Bone marrow (tissue), 2 donors: ENCODE results near the gene RAB25.
A peak's percentile ranks its signal among the peaks of the same experiment; 100 is the strongest.

Source experiments
- DNase-seq, 2 donors: peaks; one replicate each; lab custom pipeline; 2025; lab: John Stamatoyannopoulos, UW

The RAB25 gene

DNA sequence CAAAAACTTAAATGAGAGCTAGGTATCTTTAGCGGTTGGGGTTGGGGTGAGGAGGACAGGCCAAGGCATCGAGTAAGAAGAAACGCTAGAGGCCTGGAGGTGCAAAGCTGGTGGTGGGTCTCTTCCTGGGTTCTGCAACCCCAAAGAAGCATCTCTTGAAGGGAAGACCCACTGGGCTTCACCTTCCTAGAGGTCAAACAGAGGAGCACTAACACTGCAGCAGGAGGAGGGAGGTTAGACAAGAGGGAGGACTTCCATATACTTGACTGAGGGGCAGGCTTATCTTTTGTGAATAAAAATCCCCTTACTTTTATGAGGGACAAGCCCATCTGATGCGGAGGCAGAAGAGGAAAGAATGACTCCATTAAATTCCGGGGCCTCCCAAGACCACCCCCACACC lies 18.8 kb downstream of the RAB25 start:
- DNase-seq = no peak

DNA sequence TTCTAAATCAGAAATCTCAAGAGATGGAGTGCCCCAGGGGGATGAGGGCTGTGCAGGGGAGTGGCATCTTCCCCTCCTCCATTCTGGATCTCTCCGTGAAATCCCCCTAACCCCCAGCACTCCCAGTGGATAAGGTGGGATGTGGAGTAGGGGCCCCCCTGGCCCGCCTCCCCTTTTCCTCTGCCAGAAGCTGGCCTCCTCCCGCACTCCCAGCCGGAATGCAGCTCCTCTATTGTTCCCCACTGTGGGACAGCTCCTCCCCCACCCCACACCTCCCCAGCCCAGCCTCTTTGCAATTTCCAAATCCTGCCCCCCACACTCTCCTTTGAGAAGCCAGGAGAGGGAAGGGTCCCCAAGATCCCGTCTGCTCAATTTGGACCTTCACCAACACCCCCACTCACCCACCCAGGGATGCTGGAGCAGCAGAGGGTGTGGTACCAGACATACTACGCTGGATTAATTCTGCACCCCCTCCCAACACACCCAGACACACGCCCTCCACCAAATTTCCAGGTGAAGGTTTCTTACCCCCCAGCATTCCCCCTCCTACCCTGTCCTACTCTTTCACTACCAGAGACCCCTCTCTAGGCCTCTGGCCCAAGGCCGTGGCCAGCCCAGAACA lies 19.4 kb downstream of the RAB25 start:
- no peak for DNase-seq

DNA sequence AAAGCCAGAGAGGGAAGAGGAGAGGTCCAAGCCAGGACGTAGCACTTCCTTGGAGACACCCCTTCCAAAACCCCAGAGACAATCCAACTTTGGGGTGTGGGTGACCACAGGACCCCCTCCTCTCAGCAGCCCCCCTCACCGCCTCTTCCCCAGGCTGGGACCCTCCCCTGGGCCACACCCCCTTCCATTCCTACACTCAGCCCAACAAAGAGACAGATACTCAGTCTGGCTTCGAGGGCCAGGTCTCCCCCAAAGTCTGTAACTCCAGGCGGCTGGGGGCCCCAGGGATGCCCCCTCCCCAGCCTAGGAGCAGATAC lies 19.9 kb downstream of the RAB25 start:
- no peak for DNase-seq

DNA sequence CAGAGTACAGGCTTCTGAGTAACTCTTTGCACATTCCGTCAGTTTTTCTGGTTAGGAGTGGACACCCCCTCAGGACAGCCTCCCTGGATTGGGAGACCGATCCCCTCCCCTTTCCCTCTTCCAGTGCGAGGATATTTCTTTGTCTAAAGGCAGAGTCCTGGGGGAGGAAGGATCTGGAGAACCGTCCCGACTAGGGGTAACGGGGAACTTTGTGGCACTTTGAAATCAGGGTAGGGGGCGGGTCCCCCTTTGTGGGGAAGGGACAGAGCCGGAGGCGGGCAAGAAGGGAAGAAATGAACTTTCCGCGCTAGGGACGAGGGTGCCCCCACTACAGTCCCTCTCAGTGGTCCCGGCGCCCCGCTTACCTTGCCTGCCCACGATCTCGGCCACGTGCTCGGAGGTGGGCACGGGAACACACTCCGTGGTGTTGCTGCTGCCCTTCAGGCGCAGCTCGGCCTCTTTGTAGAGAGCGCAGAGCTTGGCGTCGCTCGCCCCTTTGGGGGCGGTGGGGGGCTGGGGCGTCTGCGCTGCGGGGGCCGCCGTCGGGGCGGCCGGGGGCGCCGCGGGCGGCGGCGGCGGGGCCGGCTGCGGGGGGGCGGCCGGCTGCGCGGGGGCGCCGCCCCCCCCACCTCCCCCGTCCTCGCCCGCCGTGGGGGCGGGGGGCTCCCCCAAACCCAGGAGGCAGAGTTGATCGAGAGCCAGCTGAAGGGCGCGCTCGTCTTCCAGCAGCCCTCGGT lies 20.4 kb downstream of the RAB25 start:
- no peak for DNase-seq

DNA sequence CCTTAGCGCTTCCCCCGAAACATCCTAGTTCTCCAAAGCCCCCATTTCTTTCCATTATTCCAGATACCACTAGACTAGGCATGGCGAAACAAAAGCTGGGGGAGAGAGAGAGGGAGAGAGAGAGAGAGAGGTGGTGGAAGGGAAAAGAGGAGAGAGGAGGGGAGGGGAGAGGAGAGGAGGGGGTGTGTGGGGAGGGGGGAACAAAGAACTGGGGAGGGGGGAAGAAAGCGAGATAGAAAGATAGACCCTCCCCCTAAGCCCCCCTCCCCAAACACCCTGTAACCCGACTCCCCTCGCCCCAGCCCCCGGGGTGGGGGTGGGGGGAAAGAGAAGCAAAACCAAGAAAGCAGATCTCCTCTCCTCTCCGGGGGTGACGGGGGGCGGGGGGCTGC lies 21.0 kb downstream of the RAB25 start:
- no peak for DNase-seq

DNA sequence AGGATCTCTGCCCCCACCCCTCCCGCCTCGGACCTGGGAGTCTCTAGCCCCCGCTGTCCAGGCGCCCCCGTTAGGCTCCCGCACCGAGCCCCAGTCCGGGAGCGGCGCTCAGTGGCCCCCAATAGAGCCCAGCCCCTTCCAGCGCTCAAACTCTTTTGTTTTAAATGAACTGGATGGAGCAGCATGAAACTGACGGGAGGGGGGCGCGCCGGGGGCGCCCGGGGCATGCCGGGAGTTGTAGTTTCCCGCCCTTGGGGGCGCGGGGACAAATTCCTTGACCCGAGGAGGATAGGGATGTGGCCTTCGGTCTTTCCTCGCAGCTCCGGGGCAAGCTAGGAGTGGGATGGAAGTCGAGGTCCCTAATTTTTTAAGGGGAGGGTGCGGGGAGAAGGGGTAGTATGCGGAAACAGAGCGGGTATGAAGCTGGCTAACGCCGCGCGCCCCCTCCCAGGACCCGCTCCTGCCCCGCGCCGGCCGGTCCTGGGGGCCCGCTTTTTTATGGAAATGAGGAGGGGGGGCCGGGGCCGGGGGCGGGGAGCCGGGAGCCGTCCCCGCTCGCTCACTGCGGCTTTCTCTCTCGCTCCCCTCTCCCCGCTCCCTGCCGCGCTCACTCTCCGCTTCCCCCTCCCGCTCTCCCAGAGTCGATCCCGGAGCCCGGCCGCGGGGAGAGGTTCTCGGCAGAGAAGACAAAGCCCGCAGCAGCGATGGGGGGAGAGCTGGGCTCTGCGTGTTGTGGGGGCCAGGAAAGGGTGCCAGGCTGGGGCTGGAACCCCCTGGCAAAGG lies 21.5 kb downstream of the RAB25 start, which contains the start of gene MEX3A:
Gene MEX3A, minus strand, starts transcription at position 157 of the 783 bp plus-strand sequence. CDS start 467 bp downstream, outside the sequence.
- DNase-seq = peak in 1 of 2 donors; percentile 37

DNA sequence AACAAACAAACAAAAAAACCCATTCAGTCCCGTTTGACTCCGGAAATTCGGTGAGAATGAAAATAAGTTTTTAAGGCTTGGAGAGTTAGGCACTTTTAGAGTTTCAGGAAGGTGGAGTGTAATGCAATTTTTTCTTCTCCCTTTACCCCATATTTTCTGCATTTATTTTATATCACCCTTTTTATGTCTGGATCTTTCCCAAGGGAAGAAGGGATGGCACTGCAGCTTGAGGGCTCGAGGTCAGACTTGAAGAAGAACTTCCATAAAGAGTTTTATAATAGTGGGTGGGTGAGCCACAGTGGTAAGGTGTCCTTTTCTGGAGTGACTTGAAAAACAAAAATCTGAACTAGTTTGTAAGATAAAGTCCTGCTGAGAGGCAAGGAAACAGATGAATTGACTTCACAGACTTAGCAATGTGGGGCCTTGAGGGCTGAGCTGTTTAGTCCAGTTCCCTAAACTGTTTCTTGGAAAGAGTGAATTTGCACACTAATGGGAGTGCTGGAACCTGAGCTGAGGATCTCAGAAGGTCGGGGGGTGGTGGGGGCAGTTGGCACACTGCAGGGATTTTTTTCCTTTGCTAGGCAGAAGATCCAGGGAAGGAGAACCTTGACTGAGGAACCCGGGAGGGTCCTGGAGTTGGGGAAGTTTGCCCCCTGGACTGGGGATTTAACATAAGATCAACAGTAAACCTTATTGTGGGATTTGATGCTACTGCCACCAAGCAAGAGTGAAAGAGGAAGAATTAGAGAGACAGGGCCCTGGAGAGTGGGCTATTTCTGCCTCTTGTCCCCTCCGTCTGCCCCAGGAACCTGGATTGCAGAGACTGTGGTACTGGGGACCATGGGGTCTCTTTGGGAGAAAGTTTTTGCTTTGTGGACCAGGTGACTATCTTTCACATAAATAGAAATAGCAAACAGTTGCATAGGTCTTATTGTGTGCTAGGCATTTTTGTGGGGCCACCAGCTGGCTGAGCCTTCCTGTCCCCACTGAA lies 23.1 kb downstream of the RAB25 start:
- no peak for DNase-seq

DNA sequence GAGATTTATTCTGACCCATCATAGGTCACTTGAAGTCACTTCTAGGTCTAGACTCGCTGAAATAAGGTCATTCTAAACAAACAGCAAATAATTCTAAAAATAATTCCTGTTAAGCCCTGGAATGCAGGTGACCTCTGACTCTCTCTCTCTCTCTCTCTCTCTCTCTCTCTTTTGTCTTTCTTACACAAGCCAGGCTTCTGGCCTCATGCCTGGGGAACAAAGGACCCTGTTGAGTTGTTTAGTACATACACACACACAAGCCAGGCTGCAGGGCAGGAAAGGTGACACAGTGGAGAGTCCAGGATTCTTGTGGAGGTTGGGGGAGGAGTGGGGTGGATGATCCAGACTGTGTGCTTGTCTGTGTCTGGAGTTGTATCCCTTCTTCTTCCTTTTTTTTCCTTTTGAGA lies 25.3 kb downstream of the RAB25 start:
- DNase-seq = no peak

DNA sequence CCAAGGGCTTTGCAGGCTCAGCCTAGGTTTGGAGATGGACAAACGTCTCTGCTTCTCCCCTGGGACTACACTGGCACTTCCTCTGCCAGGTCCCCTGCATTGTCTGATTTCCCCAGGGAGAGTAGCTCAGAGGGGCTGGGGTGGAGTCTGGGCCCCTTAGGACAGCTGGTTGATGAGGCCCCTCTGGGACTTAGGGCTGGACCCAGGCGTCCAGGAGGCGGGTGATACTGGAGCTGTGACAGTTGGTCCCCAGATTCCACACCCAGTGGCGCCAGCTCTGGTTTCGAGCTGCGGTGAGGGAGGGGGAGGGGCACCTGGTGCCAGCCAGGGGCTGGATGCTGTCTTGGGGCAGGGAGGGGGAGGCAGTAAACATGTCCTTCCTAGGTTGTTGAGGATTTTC lies 28.7 kb downstream of the RAB25 start:
- DNase-seq = no peak

DNA sequence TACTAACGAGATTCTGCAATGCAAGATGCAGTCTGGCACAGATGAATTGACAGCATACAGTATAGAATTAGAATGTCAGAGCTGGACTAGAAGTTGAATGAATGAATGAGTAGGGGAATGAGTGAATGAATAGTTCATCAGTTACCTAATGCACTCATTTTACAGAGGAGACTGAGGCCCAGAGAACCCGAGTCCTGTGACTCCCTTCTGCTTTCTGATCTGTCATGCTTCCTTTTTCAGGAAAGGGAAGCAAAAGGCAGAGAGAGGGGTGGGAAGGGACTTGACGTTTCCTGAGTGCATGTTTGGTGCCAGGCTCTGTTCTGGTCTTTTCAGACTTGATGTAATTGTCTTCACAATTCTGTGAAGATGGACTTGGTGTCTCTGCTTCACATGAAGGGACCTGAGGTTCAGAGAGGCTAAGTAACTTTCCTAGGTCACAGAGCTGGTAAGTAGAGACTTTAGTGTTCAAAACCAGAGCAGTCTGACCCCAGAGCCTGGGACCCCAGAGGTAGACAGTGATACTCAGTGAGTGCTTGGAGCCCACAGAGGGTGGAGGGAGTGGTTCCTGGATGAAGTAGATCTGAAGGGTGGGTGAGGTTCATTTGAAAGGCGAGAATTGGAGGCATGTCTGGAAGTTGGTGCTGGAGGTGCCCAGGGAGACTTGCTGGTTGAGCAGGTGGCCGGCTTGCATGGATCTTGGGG lies 29.3 kb downstream of the RAB25 start:
- peak; percentile 26 to 51 for DNase-seq

DNA sequence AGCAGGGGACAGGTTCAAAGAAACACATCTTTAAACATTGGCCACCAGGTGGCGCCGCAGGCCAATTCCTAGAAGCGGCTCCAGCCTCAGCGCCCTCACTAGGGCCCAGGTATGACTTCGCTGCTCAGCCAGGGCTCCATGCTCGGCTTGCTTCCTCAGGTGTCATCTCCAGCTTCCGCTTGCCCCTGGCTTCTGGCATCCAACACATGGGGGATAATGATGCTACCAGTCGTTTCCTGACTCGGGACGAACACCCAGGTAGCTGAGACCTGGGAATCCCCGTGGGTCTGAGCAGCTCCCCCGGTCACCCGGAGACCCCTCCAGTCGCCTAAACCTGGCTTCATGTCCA lies 29.9 kb downstream of the RAB25 start:
- DNase-seq = peak in 1 of 2 donors; percentile 44

DNA sequence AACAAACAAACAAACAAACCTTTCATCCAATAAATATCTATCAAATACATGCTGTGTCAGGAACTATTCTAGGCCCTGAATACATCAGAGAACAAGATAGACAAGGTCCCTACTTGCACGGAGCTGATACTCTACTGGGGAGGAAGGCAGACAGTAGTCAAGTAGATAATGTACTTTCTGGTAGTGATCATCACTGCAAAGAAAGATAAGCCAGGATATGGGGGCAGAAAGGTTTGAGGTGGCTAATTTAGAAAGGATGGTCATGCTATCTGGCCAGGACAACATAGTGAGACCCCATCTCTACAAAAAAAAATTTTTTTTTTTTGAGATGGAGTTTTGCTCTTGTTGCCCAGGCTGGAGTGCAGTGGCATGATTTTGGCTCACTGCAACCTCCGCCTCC lies 30.6 kb downstream of the RAB25 start:
- DNase-seq = no peak

DNA sequence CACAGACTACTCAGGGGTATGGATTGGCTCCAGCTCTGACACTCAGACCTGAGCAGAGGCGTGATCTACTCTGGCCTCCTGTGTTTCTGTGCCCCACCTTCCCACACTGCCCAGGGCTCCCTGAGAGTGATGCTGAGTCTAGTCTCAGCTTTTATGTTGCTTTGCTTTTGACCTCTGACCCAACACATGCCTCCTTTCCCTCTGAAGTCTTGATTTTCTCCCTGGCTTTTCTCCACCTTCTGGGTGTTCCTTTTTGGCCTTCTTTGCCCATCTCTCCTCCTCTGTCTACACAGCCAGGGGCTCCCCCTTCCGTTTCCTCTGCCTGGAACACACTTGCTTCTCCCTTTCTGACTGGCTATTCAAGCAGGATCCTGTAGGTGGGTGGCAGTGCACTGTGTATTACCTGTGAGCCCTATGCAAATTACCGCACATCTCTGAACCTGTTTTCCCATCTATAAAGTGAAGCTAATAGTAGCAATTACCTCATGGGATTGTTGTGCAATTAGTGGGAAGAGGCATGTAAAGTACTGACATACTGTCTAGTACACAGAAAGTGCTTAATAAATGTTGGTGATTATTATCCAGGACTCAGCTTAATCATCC lies 35.0 kb downstream of the RAB25 start:
- no peak for DNase-seq

DNA sequence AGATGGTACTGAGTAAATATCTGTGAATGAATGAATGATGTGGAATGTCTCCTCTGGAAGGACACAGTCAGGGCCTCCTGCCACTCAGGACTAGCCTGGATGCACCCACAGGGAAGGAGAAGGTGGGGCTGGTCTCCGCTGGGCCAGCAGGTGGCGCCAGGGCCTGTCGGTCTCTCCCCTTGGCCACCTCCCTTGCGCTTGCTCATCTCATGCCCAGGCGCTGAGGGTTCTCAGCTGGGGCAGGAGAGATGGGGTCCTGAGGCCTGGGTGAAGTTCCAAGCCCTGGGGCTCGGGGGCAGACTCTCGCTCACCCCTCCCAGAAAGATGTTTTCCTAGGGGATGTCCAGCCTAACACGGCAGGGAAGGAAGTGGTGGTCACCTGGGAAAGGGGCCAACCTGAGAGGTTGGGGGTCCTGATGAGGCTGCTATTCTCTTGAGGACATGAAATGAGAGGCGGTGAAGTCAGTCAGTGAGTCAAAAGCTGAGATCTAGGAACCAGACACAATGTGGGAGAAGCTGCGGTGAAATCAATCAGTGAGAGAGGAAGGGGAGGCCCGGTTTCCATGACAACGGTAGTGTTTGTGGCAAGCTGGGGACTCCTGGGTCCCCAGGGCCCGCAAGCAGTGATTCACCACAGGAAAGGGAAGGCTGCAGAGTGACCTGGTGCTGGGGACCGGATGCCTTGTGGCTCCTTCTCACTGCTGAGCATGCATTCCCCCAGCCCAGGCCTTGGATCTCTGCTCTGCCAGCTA lies 35.9 kb downstream of the RAB25 start:
- DNase-seq = peak; percentile 76 to 99

DNA sequence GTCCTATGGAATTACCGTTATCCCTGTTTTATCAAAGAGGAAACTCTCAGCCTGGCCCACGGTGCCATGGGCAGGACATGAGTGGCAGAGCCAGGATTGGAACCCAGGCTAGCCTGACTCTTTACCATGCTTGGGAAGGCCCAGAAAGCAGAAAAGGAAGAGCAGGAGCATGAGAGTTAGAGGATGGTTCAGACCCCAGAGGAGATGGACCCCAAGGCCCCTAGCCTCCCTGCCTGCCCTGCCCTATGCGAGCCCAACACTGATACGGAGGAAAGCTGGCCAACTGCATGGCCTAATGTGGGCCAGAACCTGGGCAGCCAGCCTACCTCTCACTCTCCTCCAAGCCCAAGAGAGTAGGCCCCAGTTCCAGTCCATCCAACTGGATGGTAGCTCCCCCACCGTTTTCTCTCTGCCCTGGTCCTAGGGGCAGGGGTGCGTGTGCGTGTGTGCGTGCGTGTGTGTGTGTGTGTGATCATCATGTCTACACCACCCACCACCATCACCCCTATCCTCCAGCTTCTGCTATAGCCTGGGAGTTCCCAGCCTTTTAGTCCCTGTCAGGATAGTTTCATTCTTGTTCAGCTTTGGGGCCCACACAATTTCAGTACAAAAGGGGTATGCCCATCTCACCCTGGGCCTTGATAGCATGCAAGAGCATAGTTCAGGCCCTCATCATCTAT lies 36.7 kb downstream of the RAB25 start:
- no peak for DNase-seq

DNA sequence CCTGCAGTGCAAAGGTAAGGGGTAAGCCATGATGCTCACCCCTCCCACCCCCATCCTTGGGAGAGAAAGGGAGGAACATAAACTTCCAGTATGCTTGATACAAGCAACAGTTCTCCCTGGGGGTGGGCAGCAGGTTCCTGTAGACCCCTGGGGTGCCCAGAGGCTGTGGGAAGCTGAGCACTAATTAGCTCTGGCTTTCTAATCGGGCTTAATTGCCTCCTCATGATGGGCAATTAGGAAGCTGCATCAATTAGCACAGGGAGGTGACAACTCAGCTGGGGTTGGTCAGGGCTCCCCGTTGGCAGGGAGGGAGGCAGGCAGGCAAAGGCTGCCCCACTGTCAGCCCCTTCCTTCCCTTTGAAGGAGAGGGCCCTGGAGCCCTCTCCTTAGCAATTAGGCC lies 37.8 kb downstream of the RAB25 start:
- no peak for DNase-seq

DNA sequence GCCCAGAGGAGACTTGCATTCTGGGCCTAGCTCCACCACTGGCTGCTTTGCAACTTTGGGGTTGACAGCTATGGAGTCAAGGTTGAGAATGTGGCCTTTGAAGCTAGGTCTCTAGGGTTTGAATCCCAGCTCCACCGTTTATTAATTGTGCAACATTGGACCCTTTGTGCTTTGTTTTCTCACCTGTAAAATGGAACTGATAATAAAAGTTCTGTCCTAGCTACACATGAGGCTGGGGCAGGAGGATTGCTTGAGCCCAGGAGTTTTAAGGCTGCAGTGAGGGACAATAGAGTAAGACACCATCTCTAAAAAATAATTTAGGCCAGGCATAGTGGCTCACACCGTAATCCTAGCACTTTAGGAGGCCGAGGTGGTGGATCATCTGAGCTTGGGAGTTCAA lies 38.3 kb downstream of the RAB25 start:
- DNase-seq = no peak

DNA sequence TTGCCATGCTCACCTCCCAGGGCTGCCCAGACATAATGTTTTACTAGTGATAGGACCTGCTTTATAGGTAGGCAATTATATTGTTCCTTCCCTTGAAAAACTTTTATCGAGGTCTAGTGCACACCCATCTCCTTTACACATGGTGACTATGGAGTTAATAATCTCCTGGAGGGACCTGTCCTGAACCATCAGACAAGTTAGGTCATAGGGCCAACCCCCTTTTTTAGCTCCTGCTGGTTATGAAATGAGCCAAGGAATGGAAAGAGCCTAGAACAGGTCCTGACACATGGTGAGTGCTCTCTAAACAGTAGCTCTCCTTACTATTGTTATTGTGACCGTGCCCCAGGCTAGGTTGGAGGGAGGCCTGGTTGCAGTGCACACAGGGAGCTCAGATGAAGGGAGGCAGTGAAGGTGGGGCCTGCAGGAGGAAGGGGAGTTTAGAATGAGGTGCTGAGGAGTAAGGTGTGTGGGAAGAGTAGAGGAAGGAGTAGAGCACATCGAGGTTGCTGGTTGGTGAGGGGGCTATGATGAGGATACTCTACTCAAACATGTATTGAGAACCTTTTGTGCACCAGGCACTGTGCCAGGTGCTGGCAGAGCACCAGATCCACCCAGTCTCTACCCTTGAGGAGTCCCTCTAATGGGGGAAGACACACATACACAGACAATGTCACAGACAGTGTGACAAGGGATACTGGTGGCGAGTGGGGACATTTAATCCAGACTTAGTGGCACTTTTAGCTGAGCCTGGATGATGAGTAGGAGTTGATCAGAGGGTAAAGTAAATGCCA lies 39.4 kb downstream of the RAB25 start:
- no peak for DNase-seq

DNA sequence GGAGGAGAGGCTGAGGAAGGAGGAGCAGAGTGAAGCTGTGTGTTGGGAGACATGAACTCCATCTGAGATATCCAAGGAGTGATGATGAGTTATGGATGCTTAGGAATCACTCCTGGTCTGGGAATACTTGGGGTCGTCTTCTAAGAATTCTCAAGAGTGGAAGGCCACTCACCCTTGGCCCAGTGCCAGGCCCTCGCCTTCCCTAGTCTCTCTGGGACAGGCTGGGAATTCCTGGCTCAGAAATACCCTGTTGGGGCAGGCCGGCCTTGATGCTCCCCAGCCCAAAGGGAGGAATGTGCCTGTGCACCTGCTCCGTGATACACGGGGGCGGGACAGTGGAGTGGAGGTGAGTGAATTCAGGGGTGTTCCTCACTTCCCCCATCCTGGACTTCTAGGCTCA lies 40.9 kb downstream of the RAB25 start:
- DNase-seq = no peak
